SK-N-DZ (cell line): ENCODE results near the gene GCM1. TPM values are rescaled to one million over a fixed set of nuclear protein-coding genes. Genes with fewer than 3 reads are reported as not detected.
A peak's percentile ranks its signal among the peaks of the same experiment; 100 is the strongest.
"Not testable (repeated sequence)": the region's sequence is repeated elsewhere in the genome, so short reads cannot be mapped to it uniquely, and the experiment has no call there.

Experiments used
- DNase-seq: peaks from one replicate; pipeline ENCODE4 v3.0.0-alpha.2; 2015; ENCODE audit warnings: low spot score
- polyA plus RNA-seq, 2 experiments: library from polyadenylated mRNA; depleted of rRNA; stranded (reverse); fragments of >200 nt; gene quantifications; 2 replicates each; pipeline ENCODE4 v1.2.3, GENCODE V29; 2014

The GCM1 gene
- polyA plus RNA-seq (2014; cell fraction: cytosol; rRNA removed): not detected in 2 replicates
- not detected in 2 replicates for polyA plus RNA-seq (2014; cell fraction: nucleus; rRNA removed)

GRCh38 chr6:53148684-53149083 is at the start of gene GCM1:
TSS of gene GCM1 (minus strand) at chr6:53148841. CDS start at chr6:53145632, 3,209 bp downstream.
- no peak for DNase-seq

GRCh38 chr6:53197553-53197952 is 48.9 kb upstream of the GCM1 start:
- DNase-seq: no peak

- DNase-seq: no peak
Observed at GRCh38 chr6:53195048-53195447, 46.4 kb upstream of the GCM1 start.

- no peak for DNase-seq
Observed at GRCh38 chr6:53192682-53193188, 44.1 kb upstream of the GCM1 start.

- no peak for DNase-seq
Observed at GRCh38 chr6:53189554-53189953, 40.9 kb upstream of the GCM1 start.

GRCh38 chr6:53188833-53189232 is 40.2 kb upstream of the GCM1 start:
- DNase-seq: no peak

GRCh38 chr6:53180678-53181077 is 32.0 kb upstream of the GCM1 start:
- DNase-seq: no peak

- DNase-seq: no peak
Observed at GRCh38 chr6:53179961-53180651, 31.5 kb upstream of the GCM1 start.

GRCh38 chr6:53178837-53179432 is 30.3 kb upstream of the GCM1 start:
- DNase-seq: no peak

- no peak for DNase-seq
Observed at GRCh38 chr6:53175027-53175426, 26.4 kb upstream of the GCM1 start.

GRCh38 chr6:53172468-53172803 is 23.8 kb upstream of the GCM1 start:
- DNase-seq: no peak

- peak; percentile 72 for DNase-seq
Observed at GRCh38 chr6:53171605-53172467, 23.2 kb upstream of the GCM1 start.

- no peak for DNase-seq
Observed at GRCh38 chr6:53168516-53169267, 20.1 kb upstream of the GCM1 start.

- DNase-seq: no peak
Observed at GRCh38 chr6:53165293-53165692, 16.7 kb upstream of the GCM1 start.

- no peak for DNase-seq
Observed at GRCh38 chr6:53162606-53163005, 14.0 kb upstream of the GCM1 start.

GRCh38 chr6:53161481-53162009 is 12.9 kb upstream of the GCM1 start:
- DNase-seq: no peak

GRCh38 chr6:53159558-53159957 is 10.9 kb upstream of the GCM1 start:
- no peak for DNase-seq

- DNase-seq: not testable (repeated sequence)
Observed at GRCh38 chr6:53158076-53158475, 9.4 kb upstream of the GCM1 start.

- not testable (repeated sequence) for DNase-seq
Observed at GRCh38 chr6:53155279-53155678, 6.6 kb upstream of the GCM1 start.

GRCh38 chr6:53154794-53155193 is 6.2 kb upstream of the GCM1 start:
- DNase-seq: no peak

GRCh38 chr6:53154071-53154470 is 5.4 kb upstream of the GCM1 start:
- no peak for DNase-seq
